NCI-H2196 (cell line): ENCODE data around the gene SLC39A13.

Experiments
- DNase-seq: peaks from one replicate; lab custom pipeline; 2025; ENCODE audit not compliant: unreplicated experiment; lab: John Stamatoyannopoulos, UW

The SLC39A13 gene

GRCh38 chr11:47383071-47383470 is 25.3 kb upstream of the SLC39A13 start:
- DNase-seq = no peak

GRCh38 chr11:47384498-47384897 is 23.9 kb upstream of the SLC39A13 start:
- no peak for DNase-seq

DNA sequence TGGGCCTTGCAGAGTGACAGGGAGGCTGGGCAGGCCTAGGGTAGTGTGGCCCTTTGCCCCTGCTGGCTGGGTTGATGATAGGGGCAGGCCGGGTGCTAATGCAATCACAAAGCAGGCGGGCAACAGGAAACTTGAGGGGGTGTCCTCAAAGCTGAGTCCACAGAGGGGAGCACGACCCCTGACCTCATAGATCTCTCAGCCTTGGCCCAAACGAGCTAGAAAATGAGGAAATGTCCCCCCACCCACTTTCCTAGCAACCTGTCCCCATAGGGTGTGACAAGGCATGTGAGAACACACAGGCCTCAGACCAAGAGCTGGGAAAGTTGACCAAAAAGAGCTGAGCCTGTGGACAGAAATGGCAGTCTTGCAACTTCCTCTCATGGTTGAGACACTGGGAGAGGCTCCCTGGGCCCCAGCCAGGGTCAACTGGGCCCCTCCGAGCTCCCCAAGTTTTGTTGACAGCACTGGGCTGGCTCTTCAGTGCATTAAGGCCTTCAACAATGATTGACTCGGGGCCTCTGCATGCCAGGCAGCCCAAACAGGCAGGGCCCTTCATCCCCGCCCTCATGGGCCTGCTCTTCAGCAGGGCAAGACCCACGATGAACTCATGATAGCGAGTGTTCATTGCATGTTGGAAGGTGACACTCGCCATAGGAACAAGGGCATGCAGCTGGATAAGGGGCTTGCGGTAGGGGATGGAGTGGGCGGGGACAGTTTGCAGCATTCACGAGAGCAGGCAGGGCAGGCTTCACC is 20.3 kb upstream of the SLC39A13 start:
- DNase-seq = no peak

DNA sequence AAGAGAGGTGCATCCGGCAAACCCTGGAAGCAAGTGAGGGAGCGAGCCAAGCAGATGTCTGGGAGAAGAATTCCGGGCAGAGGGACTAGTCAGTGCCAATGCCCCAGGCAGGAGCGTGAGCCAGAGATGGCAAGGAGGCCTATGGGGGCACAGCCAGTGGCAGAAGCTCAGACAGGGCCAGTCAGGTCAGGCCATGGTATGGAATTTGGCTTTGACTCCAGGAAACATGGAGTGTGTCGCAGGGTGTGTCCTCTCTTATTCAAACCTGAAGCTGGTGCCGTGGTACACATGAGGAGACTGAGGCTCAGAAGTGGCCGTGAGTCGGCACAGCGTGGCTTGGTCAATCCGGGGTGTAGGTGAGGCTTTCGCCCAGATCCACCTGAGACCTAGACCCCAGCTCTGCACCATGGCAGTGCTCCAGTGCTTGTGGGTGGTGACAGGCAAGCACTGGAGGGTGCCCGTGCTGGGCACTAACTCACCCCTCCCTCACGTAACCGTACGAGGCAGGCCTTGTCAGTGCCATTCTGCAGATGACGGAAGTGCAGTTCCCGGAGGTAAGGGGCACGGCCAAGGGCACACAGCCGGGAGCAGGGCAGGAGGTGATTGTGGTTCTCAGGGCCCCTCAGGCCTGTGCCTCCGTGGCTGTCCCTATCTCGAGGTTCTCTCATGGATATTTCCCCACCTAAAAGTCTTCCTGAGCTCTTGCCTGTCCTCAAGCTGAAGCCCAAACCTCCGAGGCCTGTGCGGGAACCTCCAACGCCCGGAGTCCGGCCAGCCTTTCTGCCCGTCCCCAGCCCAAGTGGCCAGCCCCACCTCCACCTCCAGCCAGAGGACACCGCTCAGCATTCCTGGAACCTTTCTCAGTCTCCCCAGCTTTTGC is 19.5 kb upstream of the SLC39A13 start:
- no peak for DNase-seq

DNA sequence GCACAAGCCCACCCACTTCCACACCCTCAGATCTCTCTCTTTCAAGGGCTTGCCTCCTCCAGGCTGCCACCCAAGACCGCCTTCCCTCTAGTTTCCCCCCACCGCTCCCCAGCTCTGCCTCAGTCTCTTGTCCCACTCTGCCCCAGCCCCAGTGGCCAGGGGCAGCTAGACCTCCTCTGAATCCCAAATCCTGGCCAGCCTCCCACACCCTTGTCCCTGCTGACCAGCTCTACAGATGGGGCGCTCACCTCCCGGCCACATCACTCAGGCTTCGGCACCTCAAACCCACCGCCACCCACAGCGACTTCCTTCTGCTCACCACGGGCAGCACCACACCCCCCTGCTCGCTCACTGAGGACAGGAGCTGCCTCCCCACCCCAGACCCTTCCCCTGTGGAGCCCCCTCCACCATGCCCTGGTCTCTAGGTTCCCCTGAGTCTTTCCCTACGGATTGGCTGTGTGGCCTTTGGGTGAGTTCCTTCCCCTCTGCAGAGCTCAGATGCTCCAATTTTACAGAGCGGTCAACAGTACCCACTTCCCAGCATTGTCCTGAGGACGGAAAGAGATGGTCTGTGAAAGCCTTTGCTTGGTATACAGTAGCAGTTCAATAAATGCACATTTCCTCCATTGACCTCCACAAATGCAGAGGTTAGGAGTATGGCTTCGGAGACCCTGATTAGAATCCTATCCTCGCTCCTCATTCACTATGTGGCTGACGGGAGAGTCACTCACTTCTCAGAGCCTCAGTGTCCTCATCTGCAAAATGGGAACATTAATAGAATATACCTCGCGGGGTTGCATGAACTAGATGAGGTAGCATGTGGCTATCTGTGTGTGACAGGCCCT is 18.6 kb upstream of the SLC39A13 start:
- DNase-seq = no peak

DNA sequence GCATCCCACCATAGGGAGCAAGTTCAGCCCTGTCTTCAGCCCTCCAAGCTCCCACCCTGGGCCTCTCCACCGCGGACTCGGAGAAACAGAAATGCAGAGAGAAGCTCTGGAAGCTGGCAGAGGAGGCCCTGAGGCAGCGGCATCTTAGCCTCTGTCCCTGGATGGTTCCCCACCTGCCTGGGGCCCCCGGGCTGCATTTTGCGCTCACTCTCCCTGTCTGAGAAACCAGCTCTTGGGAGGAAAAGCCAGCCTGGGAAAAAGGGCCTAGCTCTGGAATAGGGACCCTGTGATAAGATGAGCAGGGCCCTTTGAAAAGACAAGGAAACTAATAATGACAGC is 18.0 kb upstream of the SLC39A13 start:
- DNase-seq = no peak

GRCh38 chr11:47391077-47391583 is 17.3 kb upstream of the SLC39A13 start:
- no peak for DNase-seq

GRCh38 chr11:47391711-47392432 is 16.5 kb upstream of the SLC39A13 start:
- no peak for DNase-seq

DNA sequence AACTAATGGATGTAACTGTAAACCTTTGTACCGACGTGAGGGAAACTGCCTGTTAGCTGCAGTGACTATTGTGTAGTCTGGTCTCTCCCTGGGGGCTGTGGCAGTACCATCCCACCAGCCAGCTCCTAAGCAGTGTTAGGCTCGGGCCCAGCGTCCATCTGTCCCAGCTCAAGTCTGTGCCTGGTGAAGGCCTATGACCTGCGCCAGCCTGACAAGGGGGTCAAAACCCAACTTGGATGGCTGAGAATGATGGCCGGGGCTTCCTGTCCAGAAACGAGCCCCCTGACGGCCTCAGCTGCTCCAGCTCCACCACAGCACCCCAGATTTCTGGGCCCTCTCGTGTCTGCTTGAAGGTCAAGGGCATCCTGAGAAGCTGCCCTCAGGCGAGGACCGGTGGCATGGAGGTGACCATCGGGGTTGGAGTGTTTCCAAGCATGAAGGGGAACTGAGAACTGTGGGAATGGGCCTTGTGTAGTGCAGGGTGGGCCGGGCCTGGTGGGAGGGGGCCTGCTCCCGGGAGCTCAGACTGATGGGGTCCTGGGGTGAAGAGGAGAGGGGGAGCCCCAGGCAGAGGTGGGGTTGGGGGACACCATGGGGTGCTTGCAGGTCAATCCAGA is 15.7 kb upstream of the SLC39A13 start:
- no peak for DNase-seq

- no peak for DNase-seq
Measured at GRCh38 chr11:47393163-47394049, 15.0 kb upstream of the SLC39A13 start.

- DNase-seq = no peak
Measured at GRCh38 chr11:47394050-47394321, 14.4 kb upstream of the SLC39A13 start.

- DNase-seq = no peak
Measured at GRCh38 chr11:47394322-47395222, 13.8 kb upstream of the SLC39A13 start.

DNA sequence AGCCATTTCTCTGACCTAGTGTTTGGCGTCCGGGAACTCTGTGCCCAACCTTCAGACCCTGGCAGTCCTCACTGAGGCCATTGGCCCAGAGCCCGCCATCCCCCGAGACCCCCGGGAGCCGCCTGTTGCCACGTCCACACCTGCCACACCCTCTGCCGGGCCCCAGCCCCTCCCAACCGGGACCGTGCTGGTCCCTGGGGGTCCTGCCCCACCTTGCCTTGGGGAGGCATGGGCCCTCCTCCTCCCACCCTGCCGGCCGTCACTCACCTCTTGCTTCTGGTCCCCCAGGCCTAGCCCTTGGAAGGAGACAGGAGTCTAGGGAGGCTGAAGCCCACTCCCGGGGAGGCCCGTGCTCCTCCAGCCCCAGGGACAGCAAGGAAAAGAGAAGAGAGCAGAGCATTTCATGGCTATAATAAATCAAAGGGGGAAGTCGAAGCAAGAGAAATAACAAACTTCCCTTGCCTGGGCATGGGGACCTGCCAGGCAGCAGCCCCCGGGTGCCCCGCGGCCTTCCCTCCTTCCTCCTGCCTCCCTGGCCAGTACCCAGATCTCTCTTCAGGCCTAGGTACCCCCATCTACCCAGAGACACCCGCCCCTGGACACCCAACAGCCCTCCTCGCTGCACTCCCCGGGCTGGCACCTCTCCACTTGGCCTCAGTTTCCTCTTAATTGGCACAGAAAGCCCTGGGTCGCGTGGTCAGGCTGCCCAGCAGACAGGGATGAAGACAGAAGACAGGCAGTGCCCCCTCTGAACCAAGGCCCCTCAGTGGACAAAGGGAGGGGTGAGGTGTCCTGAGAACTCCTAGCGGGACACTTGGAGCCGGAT is 13.0 kb upstream of the SLC39A13 start:
- no peak for DNase-seq

DNA sequence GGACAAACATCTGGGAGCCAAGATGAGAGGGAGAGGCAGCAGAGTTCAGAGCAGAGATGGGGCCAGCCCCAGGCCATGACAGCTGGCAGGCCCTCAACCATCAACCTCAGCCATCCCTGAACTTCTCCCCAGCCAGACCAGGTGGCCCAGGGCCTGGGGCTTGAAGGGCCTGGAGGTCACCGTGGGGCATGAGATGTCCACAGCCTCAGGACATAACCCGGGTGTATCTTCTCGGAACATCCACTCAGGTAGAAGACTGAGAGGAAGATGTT is 12.4 kb upstream of the SLC39A13 start:
- no peak for DNase-seq

- DNase-seq = no peak
Measured at GRCh38 chr11:47398011-47398410, 10.4 kb upstream of the SLC39A13 start.

GRCh38 chr11:47398551-47398950 is 9.8 kb upstream of the SLC39A13 start:
- DNase-seq = no peak

DNA sequence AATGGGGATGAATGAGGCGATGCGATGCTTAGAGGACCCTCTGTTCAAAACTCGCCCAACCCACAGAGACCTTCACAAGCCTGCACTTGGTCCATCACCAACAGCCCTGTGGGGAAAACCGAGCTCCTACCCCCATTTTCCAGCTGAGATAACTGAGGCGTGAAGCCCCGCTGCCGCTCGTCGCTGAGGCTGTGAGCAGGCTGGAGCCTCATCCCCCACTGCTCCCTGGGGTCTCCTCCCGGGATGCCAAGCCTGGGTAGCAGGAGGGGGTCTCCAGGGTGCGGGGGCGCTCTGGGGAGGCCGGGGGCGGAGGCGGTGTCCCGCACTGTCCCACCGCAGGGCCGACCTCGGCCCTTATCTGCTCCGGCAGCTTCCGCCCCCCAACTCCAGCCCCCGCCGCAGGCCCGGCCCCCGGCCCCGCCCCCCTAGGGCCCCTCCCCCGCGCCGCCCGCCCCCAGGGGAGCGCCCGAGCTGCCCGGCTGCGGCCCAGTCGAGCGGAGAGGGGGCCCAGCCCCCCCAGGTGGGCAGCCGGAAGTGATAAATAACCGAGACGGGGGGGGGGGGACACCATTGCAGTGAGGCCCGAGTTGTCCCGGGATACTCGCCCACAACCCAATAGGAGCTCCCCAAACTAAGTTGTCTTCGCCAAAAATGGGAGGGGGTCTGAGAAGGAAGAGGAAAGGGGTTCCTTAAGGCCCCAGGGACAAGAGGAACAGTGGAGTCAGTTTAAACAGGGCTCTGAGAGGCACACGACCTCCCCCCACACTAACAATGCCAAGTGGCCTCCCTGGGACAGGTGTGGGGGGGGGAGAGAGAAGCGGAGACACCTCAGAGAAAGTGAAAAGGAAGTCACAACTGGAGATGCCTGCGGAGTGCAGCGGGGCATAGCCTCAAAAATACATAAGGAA is 8.3 kb upstream of the SLC39A13 start:
- no peak for DNase-seq
